Measurements from ENCODE around the gene ARHGAP42.

DNA sequence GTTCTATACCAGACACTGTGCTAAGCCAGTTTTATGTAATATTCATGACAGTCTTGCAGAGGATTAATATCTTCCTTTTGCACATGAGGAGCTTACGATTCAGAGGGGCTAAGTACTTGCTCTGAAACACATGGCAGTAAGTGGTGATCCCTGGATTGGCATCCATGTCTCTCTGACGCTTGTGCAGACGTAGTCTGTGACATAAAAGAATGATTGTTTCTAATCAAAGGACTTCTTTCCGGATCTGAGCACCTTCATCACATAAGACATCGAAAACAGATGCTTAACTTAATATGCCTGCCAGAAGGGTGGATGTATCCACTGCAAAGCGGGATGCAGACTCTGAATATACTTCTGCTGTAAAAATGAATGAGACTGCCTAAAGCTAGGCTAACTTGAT lies 74.8 kb downstream of the ARHGAP42 start:
- TF ChIP-seq, protein P1, sequence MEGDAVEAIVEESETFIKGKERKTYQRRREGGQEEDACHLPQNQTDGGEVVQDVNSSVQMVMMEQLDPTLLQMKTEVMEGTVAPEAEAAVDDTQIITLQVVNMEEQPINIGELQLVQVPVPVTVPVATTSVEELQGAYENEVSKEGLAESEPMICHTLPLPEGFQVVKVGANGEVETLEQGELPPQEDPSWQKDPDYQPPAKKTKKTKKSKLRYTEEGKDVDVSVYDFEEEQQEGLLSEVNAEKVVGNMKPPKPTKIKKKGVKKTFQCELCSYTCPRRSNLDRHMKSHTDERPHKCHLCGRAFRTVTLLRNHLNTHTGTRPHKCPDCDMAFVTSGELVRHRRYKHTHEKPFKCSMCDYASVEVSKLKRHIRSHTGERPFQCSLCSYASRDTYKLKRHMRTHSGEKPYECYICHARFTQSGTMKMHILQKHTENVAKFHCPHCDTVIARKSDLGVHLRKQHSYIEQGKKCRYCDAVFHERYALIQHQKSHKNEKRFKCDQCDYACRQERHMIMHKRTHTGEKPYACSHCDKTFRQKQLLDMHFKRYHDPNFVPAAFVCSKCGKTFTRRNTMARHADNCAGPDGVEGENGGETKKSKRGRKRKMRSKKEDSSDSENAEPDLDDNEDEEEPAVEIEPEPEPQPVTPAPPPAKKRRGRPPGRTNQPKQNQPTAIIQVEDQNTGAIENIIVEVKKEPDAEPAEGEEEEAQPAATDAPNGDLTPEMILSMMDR (IDR thresholded peaks at IDR 0.05; ENCODE audit: low read length), result no peak
- no peak for TF ChIP-seq EZH2 (IDR thresholded peaks at IDR 0.05; ENCODE audit: borderline replicate concordance, low read length)

Measured in OCI-LY1 (cell line).